HepG2 (cell line): Measurements from ENCODE around the gene BICDL2. TPM values are rescaled to one million over a fixed set of nuclear protein-coding genes. Genes with fewer than 3 reads are reported as not detected.

Source experiments
- ATRX ChIP-seq: sonication (generic); formaldehyde crosslinking; IDR thresholded peaks from 2 replicates; pipeline ENCODE4 v1.4.0; 2020; ENCODE audit warnings: missing genetic modification reagents, borderline replicate concordance
- ESRRA ChIP-seq: sonication (generic); formaldehyde crosslinking; IDR thresholded peaks from 2 replicates; pipeline ENCODE4 v1.5.1; 2020; ENCODE audit warnings: mild to moderate bottlenecking, low read depth, missing genetic modification reagents
- HNRNPL ChIP-seq: fragments of 200-400 bp; formaldehyde crosslinking; IDR thresholded peaks from 2 replicates; pipeline ENCODE4 v1.6.1; 2017; ENCODE audit warnings: mild to moderate bottlenecking, low read depth, low read length
- LCORL ChIP-seq, 2 experiments: fragments of 450-650 bp in 1 of 2; sonication (generic) in 1 of 2; formaldehyde crosslinking in 1 of 2; IDR thresholded peaks; 2 replicates each; pipeline versions ENCODE4 v1.5.0 to v1.6.1; 2017 to 2020; ENCODE audit warnings: antibody characterized with exemption in 1 of 2, missing genetic modification reagents in 1 of 2
- PATZ1 ChIP-seq: sonication (generic); formaldehyde crosslinking; IDR thresholded peaks from 2 replicates; pipeline ENCODE4 v1.4.0; 2020; ENCODE audit warnings: missing genetic modification reagents
- TBP ChIP-seq: sonication (generic); formaldehyde crosslinking; IDR thresholded peaks from 2 replicates; pipeline ENCODE4 v1.5.0; 2020; ENCODE audit warnings: missing genetic modification reagents
- ZBTB7A ChIP-seq: sonication (generic); formaldehyde crosslinking; IDR thresholded peaks from 2 replicates; pipeline ENCODE4 v1.8.0; 2022; ENCODE audit warnings: mild to moderate bottlenecking, missing genetic modification reagents
- ZFY ChIP-seq: sonication (generic); formaldehyde crosslinking; IDR thresholded peaks from 2 replicates; pipeline ENCODE4 v1.4.0; 2020; ENCODE audit warnings: missing genetic modification reagents
- ZNF124 ChIP-seq: sonication (generic); formaldehyde crosslinking; IDR thresholded peaks from 2 replicates; pipeline ENCODE4 v1.4.0; 2020; ENCODE audit warnings: missing genetic modification reagents
- ZNF234 ChIP-seq: sonication (generic); formaldehyde crosslinking; conservative IDR thresholded peaks from 2 replicates; pipeline ENCODE4 v1.5.1; 2020; ENCODE audit warnings: mild to moderate bottlenecking, missing genetic modification reagents
- ZNF703 ChIP-seq: sonication (generic); formaldehyde crosslinking; IDR thresholded peaks from 2 replicates; pipeline ENCODE4 v1.5.1; 2020; ENCODE audit warnings: missing genetic modification reagents, mild to moderate bottlenecking, moderate library complexity, borderline replicate concordance
- ZNF761 ChIP-seq: sonication (generic); formaldehyde crosslinking; conservative IDR thresholded peaks from 2 replicates; pipeline ENCODE4 v1.4.0; 2020; ENCODE audit warnings: mild to moderate bottlenecking, missing genetic modification reagents
- ZNF781 ChIP-seq: sonication (generic); formaldehyde crosslinking; IDR thresholded peaks from 2 replicates; pipeline ENCODE4 v1.5.1; 2020; ENCODE audit warnings: borderline replicate concordance, mild to moderate bottlenecking, missing genetic modification reagents; ENCODE audit errors: not compliant biosample characterization
- polyA plus RNA-seq, 8 experiments: library from polyadenylated mRNA; depleted of rRNA in 3 of 8; stranded (reverse) in 7 of 8; unstranded in 1 of 8; fragments of >200 nt; fragmentation: Illumina TruSeq in 4 of 8; extraction: Trizol in 4 of 8; gene quantifications; 2 replicates each; pipeline versions ENCODE4 v1.2.1 to v1.2.3, GENCODE V29; 2011 to 2016; ENCODE audit warnings: low read depth in 4 of 8, missing spikeins in 1 of 8, mixed read lengths in 1 of 8; ENCODE audit not compliant: insufficient read depth in 1 of 8
- total RNA-seq, 5 experiments: library from RNA; depleted of rRNA; stranded (reverse); fragments of >200 nt; fragmentation: Illumina TruSeq; extraction: Trizol; gene quantifications; 2 replicates each; pipeline ENCODE4 v1.2.3, GENCODE V29; 2016; ENCODE audit warnings: low read depth in 1 of 5
- TF ChIP-seq, protein P1 (sequence below): sonication (generic); formaldehyde crosslinking; IDR thresholded peaks from 2 replicates; pipeline ENCODE4 v1.8.0; 2022; ENCODE audit warnings: mild to moderate bottlenecking, missing genetic modification reagents, moderate library complexity
- TF ChIP-seq, protein P2 (sequence below): IDR thresholded peaks from 2 replicates; pipeline ENCODE4 v1.6.1; 2016; ENCODE audit warnings: low read depth
- TF ChIP-seq, protein P3 (sequence below): sonication (generic); formaldehyde crosslinking; IDR thresholded peaks from 2 replicates; pipeline ENCODE4 v1.5.0; 2020; ENCODE audit warnings: missing genetic modification reagents, mild to moderate bottlenecking, borderline replicate concordance
- TF ChIP-seq, protein P4 (sequence below): sonication (generic); formaldehyde crosslinking; IDR thresholded peaks from 2 replicates; pipeline ENCODE4 v1.5.1; 2020; ENCODE audit warnings: mild to moderate bottlenecking, missing genetic modification reagents
- TF ChIP-seq, protein P5 (sequence below): IDR thresholded peaks from 2 replicates; pipeline ENCODE4 v1.6.1; 2016; ENCODE audit warnings: missing genetic modification reagents, missing compliant biosample characterization
- TF ChIP-seq, protein P6 (sequence below): sonication (generic); formaldehyde crosslinking; IDR thresholded peaks from 2 replicates; pipeline ENCODE4 v1.8.1; 2023; ENCODE audit warnings: mild to moderate bottlenecking, inconsistent platforms, moderate library complexity, missing genetic modification reagents, borderline replicate concordance

The BICDL2 gene
- total and polyA plus RNA-seq, 2 of the 13 experiments (the other 11 are each of a cell fraction or from before 2014, with no cell fraction given) = 0.12 TPM; not detected in 1

DNA sequence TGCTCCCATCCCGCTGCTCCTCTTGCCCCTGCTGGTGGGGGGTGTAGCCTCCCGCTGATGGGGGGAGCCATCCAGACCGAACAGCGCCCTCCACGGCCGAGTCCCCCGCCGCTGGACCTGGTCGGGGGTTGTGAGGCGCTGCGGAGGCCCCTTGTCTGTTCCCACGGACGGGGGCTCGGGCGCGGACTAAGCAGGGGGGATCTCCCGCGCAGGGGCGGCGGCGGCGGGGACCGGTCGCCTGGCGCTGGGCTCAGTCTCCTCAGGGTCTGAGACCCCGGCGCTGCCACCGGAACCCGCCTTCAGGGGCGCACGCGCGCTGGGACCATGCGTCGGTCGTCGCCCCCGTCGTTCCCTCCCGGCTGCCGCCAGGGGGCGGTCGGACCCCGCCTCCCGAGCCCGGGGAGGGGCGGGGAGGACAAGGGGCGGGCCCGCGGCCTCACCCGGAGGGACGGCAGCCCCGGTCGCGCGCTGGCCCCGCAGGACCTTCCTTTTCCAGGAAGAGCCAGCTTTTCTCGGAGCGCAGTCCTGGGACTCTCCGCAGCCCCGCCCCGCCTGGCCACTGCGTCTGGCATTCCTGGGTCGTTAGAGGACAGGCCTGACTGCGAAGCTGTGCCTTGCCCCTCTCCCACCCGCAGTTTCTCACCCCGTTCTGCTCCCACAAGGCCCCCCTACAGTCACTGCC is 22.4 kb upstream of the BICDL2 start (continued):
- TF ChIP-seq PATZ1 = peak; percentile 92
- no peak for TF ChIP-seq ZNF781 (CRISPR knock-in tag)
- TF ChIP-seq, protein P1, sequence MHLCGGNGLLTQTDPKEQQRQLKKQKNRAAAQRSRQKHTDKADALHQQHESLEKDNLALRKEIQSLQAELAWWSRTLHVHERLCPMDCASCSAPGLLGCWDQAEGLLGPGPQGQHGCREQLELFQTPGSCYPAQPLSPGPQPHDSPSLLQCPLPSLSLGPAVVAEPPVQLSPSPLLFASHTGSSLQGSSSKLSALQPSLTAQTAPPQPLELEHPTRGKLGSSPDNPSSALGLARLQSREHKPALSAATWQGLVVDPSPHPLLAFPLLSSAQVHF = no peak
- no peak for TF ChIP-seq TBP (CRISPR knock-in tag)
- peak; percentile 61; the same call in 1 of the 2 replicates for TF ChIP-seq ZNF703 (CRISPR knock-in tag)
- no peak for TF ChIP-seq LCORL (IDR thresholded peaks at IDR 0.05)
- TF ChIP-seq LCORL (CRISPR knock-in tag; IDR thresholded peaks at IDR 0.05) = peak; percentile 89
- TF ChIP-seq, protein P2, sequence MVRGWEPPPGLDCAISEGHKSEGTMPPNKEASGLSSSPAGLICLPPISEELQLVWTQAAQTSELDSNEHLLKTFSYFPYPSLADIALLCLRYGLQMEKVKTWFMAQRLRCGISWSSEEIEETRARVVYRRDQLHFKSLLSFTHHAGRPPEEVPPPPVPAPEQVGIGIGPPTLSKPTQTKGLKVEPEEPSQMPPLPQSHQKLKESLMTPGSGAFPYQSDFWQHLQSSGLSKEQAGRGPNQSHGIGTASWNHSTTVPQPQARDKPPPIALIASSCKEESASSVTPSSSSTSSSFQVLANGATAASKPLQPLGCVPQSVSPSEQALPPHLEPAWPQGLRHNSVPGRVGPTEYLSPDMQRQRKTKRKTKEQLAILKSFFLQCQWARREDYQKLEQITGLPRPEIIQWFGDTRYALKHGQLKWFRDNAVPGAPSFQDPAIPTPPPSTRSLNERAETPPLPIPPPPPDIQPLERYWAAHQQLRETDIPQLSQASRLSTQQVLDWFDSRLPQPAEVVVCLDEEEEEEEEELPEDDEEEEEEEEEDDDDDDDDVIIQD (CRISPR knock-in tag) = no peak
- TF ChIP-seq, protein P3, sequence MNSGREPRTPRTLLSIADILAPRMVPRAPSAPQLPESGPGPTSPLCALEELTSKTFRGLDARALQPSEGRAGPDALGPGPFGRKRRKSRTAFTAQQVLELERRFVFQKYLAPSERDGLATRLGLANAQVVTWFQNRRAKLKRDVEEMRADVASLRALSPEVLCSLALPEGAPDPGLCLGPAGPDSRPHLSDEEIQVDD = no peak
- no peak for TF ChIP-seq ZNF234 (CRISPR knock-in tag)
- TF ChIP-seq ZNF124 (CRISPR knock-in tag) = peak; percentile 42; the same call in 1 of the 2 replicates
- no peak; the same call in 1 of the 2 replicates for TF ChIP-seq ZNF761 (CRISPR knock-in tag)
- TF ChIP-seq, protein P4, sequence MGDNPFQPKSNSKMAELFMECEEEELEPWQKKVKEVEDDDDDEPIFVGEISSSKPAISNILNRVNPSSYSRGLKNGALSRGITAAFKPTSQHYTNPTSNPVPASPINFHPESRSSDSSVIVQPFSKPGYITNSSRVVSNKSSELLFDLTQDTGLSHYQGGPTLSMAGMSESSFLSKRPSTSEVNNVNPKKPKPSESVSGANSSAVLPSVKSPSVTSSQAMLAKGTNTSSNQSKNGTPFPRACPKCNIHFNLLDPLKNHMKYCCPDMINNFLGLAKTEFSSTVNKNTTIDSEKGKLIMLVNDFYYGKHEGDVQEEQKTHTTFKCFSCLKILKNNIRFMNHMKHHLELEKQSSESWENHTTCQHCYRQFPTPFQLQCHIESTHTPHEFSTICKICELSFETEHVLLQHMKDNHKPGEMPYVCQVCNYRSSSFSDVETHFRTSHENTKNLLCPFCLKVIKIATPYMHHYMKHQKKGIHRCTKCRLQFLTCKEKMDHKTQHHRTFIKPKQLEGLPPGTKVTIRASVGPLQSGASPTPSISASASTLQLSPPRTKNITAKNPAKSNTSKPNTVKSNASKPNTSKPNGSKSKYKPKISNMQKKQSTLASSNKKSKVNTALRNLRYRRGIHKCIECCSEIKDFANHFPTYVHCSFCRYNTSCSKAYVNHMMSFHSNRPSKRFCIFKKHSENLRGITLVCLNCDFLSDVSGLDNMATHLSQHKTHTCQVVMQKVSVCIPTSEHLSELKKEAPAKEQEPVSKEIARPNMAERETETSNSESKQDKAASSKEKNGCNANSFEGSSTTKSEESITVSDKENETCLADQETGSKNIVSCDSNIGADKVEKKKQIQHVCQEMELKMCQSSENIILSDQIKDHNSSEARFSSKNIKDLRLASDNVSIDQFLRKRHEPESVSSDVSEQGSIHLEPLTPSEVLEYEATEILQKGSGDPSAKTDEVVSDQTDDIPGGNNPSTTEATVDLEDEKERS (CRISPR knock-in tag) = no peak
- TF ChIP-seq, protein P5, sequence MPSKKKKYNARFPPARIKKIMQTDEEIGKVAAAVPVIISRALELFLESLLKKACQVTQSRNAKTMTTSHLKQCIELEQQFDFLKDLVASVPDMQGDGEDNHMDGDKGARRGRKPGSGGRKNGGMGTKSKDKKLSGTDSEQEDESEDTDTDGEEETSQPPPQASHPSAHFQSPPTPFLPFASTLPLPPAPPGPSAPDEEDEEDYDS (CRISPR knock-in tag) = no peak
- no peak for TF ChIP-seq ATRX
- TF ChIP-seq, protein P6, sequence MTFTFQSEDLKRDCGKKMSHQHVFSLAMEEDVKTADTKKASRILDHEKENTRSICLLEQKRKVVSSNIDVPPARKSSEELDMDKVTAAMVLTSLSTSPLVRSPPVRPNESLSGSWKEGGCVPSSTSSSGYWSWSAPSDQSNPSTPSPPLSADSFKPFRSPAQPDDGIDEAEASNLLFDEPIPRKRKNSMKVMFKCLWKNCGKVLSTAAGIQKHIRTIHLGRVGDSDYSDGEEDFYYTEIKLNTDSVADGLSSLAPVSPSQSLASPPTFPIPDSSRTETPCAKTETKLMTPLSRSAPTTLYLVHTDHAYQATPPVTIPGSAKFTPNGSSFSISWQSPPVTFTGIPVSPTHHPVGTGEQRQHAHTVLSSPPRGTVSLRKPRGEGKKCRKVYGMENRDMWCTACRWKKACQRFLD (CRISPR knock-in tag) = no peak
- TF ChIP-seq ZBTB7A = peak; percentile 89
- TF ChIP-seq ZFY = peak; percentile 69
- TF ChIP-seq ESRRA (CRISPR knock-in tag) = peak; percentile 76
- no peak for TF ChIP-seq HNRNPL
